Aorta (tissue), 5 donors: Measurements from ENCODE around the gene TNF. TPM values are rescaled to one million over a fixed set of nuclear protein-coding genes. Genes with fewer than 3 reads are reported as not detected.

Experiments used
- ATAC-seq: fragments of 200-7000 bp; cut with Tn5 transposase; one replicate; pipeline ENCODE4 v1.9.1; 2022; ENCODE audit warnings: moderate library complexity; ENCODE audit not compliant: low FRiP score
- DNase-seq, 2 donors: peaks; one replicate each; pipeline ENCODE4 v3.0.0-alpha.2; 2020
- H3K27ac ChIP-seq, 2 donors: one replicate each; pipeline ENCODE4 v1.5.1; 2013; ENCODE audit warnings: low read length in 2 of 2, mild to moderate bottlenecking in 2 of 2, moderate library complexity in 2 of 2, control low read depth in 1 of 2, inconsistent platforms in 1 of 2, low read depth in 1 of 2
- H3K27me3 ChIP-seq, 2 donors: one replicate each; pipeline ENCODE4 v1.6.1; 2013; ENCODE audit warnings: control low read depth in 1 of 2, low read length in 1 of 2, mild to moderate bottlenecking in 1 of 2, moderate library complexity in 1 of 2; ENCODE audit not compliant: insufficient read depth in 2 of 2, control insufficient read depth in 1 of 2
- H3K36me3 ChIP-seq, 2 donors: one replicate each; pipeline ENCODE4 v1.6.1; 2013; ENCODE audit warnings: control low read depth in 1 of 2, low read length in 1 of 2, mild to moderate bottlenecking in 1 of 2; ENCODE audit not compliant: insufficient read depth in 2 of 2, control insufficient read depth in 1 of 2
- H3K4me1 ChIP-seq, 2 donors: one replicate each; pipeline ENCODE4 v1.6.1; 2013; ENCODE audit warnings: low read length in 2 of 2, control low read depth in 1 of 2, mild to moderate bottlenecking in 1 of 2, moderate library complexity in 1 of 2; ENCODE audit not compliant: insufficient read depth in 2 of 2, control insufficient read depth in 1 of 2
- H3K4me3 ChIP-seq, 2 donors: one replicate each; pipeline ENCODE4 v1.5.1; 2013; ENCODE audit warnings: low read length in 2 of 2, control low read depth in 1 of 2, mild to moderate bottlenecking in 1 of 2
- H3K9me3 ChIP-seq: one replicate; pipeline ENCODE4 v1.6.1; 2013; ENCODE audit warnings: mild to moderate bottlenecking, low read length; ENCODE audit not compliant: control insufficient read depth
- WGBS, 2 donors: extraction: QIAGEN DNeasy Blood & Tissue Kit; methylation state at CpG; one replicate each; pipeline ENCODE4 v1.1.7; 2013; 5-methylcytosine and 5-hydroxymethylcytosine counted together
- intact Hi-C, 2 donors: fragments of 100-400 bp; cut with DNase I; formaldehyde crosslinking; loops; one replicate each; pipeline versions ENCODE4 v1.14.2 to v1.15.0; 2022
- polyA plus RNA-seq, 2 donors: library from polyadenylated mRNA; stranded (reverse); fragments of 200-250 nt; gene quantifications; one replicate each; pipeline ENCODE4 v1.2.3, GENCODE V29; 2013
- total RNA-seq, 2 donors: library from RNA; stranded (reverse); fragmentation: NEBNext Ultra II Directional; extraction: Animal tissue kit (Norgen Biotek cat#: 25700); gene quantifications; one replicate each; pipeline ENCODE4 v1.2.1, GENCODE V29; 2021
- donor health status: healthy with polysubstance abuse.
- donor health status: Bipolar disorder and iron deficiency.
- donor health status: DM: no; HTN: no; CAD: no.
- donor health status: DM: no; HTN: no; CAD: no.
- donor health status: DM: yes; HTN: yes; CAD: no.

The TNF gene
- total and polyA plus RNA-seq, 4 donors: 0.23 to 1.9 (median 0.96) TPM

DNA sequence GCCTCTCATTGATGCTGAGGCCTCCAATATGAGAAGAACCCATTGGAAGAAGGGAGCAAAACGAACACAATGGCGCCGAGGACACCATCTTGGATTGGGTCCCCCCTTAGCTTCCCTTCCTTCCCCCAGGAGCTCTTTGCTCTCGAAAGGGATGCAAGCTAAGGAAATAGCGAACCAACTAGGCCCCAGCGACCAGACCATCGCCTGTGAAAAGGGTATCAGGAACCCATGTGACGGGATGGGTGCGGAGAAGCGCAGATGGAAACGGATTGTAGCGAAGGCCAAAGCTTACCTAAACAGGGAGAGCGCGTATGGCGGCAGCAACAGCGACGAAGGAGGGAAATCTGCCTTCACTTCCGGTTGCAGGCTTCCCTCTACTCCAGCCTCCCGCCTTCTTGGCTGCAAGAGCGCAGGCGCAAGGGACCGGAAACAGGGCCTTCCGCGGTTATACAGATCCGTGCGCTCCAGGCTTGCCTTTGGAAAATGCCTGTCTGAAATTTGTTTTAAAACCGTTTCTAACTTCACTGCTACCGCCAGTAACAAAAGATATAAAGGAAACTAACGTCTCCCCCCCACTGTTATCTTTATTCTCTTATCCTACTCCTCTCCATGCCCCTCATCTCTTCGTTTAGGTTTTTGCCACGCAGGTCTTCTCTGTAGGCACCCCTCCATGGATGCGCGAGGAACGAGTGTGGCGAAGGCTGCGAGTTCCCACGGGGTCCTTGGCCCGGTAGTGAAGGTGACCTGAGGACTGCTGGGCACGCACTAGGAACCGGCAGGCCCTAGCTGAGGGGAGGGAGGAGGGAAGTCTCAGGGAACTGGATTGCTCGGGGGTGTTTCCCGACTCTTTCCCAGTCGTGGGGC is 33.5 kb upstream of the TNF start, which contains the start of gene DDX39B:
DDX39B (minus strand) TSS at position 346 of the 864 bp plus-strand sequence. CDS start 1,471 bp downstream, outside the sequence.
- peak within 1 kb of the TSS; percentile 77 to 78 for H3K4me3 ChIP-seq
- peaks cover 5 to 10% of the 10 kb centered on the region in 2 donors for H3K36me3 ChIP-seq
- peaks cover 3% of the 10 kb centered on the region in 2 donors for H3K4me1 ChIP-seq
- peak; percentile 97 for DNase-seq
- H3K9me3 ChIP-seq: no peaks in the 10 kb centered on the region
- intact Hi-C loops: loop anchor here in 1 of 2 donors (5.0 kb wide), 2 partner anchors 50 to 635 kb away; partner anchors contain the start of genes AGPAT1 and RNF5
- H3K27me3 ChIP-seq: no peaks in the 10 kb centered on the region
- ATAC-seq: peak; percentile 97
- 0% methylated on average over 39 to 43 of the region's 43 CpGs for WGBS, 2 donors
- H3K27ac ChIP-seq: peak within 1 kb of the TSS; percentile 47 to 94

GRCh38 chr6:31543639-31544038 is 31.7 kb upstream of the TNF start:
- no peak overlapping the region for H3K4me3 ChIP-seq
- intact Hi-C loops: loop anchor here in 1 of 2 donors (5.0 kb wide), 2 partner anchors 51 to 634 kb away; partner anchors contain the start of genes AGPAT1 and RNF5
- H3K36me3 ChIP-seq: peaks cover 2 to 7% of the 10 kb centered on the region in 2 donors
- H3K27ac ChIP-seq: no peak overlapping the region
- no peaks in the 10 kb centered on the region for H3K27me3 ChIP-seq
- DNase-seq (no peak), ATAC-seq (no peak)
- H3K4me1 ChIP-seq: peaks cover 3% of the 10 kb centered on the region in 2 donors
- WGBS, 2 donors: 89 to 90% methylated on average over 6 of the region's 6 CpGs
- no peaks in the 10 kb centered on the region for H3K9me3 ChIP-seq

GRCh38 chr6:31544676-31545075 is 30.7 kb upstream of the TNF start:
- intact Hi-C loops: loop anchor here in 1 of 2 donors (5.0 kb wide), 2 partner anchors 52 to 633 kb away; partner anchors contain the start of genes AGPAT1 and RNF5
- ATAC-seq (no peak), DNase-seq (no peak)
- Histone ChIP-seq H3K9me3 (no peaks in the 10 kb centered on the region), H3K27me3 (no peaks in the 10 kb centered on the region), H3K4me1 (peaks cover 2 to 3% of the 10 kb centered on the region in 2 donors), H3K27ac (no peak overlapping the region), H3K4me3 (no peak overlapping the region), H3K36me3 (no peaks in the 10 kb centered on the region)
- WGBS, 2 donors: 59 to 64% methylated on average over 2 of the region's 2 CpGs

GRCh38 chr6:31545291-31545690 is 30.1 kb upstream of the TNF start:
- intact Hi-C loops: no loop called here
- no peak for DNase-seq
- Histone ChIP-seq H3K27me3 (no peaks in the 10 kb centered on the region), H3K4me1 (peaks cover 2 to 3% of the 10 kb centered on the region in 2 donors), H3K36me3 (no peaks in the 10 kb centered on the region), H3K27ac (no peak overlapping the region), H3K9me3 (no peaks in the 10 kb centered on the region), H3K4me3 (no peak overlapping the region)
- WGBS, 2 donors: 64 to 72% methylated on average over 7 of the region's 7 CpGs
- ATAC-seq: no peak

DNA sequence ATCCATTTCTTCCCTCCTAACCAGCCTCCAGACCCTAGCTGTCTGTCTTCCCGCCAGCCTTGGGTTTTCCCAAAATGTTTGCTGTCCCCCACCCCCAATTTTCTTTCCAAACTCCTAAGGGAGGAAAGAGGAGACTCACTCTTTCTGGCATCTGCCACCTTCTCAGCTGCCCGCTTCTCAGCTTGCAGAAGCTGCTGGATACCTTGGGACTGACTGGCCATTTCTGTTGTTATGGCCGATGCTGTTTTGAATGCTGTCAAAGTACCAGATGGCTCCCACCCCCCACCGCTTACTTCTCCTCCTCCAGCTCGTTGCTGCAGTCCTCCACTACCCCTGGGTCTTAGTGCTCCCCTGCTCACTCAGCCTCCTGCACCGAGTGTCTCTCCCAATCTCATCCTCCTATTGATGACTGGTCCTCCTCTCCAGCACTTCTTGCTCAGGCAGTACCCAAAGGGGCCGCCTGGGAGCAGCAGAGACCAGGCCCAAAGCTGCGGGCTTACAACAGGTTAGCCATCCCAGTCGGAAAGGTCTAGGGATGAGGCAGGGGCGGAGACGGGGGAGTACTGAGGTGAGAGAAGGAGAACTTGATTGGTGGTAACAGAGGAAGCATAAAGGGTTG is 28.9 kb upstream of the TNF start, which contains the start of gene ATP6V1G2:
ATP6V1G2 (minus strand) TSS at position 270 of the 619 bp plus-strand sequence; CDS start at position 221, 49 bp downstream.
- Histone ChIP-seq H3K36me3 (no peaks in the 10 kb centered on the region), H3K9me3 (no peaks in the 10 kb centered on the region), H3K27ac (peak within 1 kb of the TSS in 1 of 2 donors; percentile 31), H3K4me3 (peak within 1 kb of the TSS; percentile 14 to 22), H3K4me1 (no peaks in the 10 kb centered on the region), H3K27me3 (no peaks in the 10 kb centered on the region)
- intact Hi-C loops: loop anchor here (1.0 to 2.0 kb wide), 3 partner anchors 34 to 53 kb away; no protein-coding TSS in a partner anchor
- ATAC-seq (peak; percentile 90), DNase-seq (peak; percentile 88 to 94)
- WGBS, 2 donors: 5 to 6% methylated on average over 11 of the region's 11 CpGs

- 0 to 1% methylated on average over 25 of the region's 25 CpGs for WGBS, 2 donors
- H3K36me3 ChIP-seq: no peaks in the 10 kb centered on the region
- DNase-seq (peak; percentile 97), ATAC-seq (peak; percentile 97)
- peak within 1 kb of the TSS; percentile 14 to 59 for H3K4me3 ChIP-seq
- no peaks in the 10 kb centered on the region for H3K27me3 ChIP-seq
- H3K4me1 ChIP-seq: no peaks in the 10 kb centered on the region
- no peaks in the 10 kb centered on the region for H3K9me3 ChIP-seq
- intact Hi-C loops: loop anchor here (1.0 to 2.0 kb wide), 3 partner anchors 34 to 52 kb away; no protein-coding TSS in a partner anchor
- H3K27ac ChIP-seq: peak within 1 kb of the TSS in 1 of 2 donors; percentile 31
Measured at GRCh38 chr6:31546958-31547726, 28.2 kb upstream of the TNF start, which contains the start of gene NFKBIL1. NFKBIL1 (plus strand) TSS chr6:31547608; CDS start chr6:31547695, 87 bp downstream.

DNA sequence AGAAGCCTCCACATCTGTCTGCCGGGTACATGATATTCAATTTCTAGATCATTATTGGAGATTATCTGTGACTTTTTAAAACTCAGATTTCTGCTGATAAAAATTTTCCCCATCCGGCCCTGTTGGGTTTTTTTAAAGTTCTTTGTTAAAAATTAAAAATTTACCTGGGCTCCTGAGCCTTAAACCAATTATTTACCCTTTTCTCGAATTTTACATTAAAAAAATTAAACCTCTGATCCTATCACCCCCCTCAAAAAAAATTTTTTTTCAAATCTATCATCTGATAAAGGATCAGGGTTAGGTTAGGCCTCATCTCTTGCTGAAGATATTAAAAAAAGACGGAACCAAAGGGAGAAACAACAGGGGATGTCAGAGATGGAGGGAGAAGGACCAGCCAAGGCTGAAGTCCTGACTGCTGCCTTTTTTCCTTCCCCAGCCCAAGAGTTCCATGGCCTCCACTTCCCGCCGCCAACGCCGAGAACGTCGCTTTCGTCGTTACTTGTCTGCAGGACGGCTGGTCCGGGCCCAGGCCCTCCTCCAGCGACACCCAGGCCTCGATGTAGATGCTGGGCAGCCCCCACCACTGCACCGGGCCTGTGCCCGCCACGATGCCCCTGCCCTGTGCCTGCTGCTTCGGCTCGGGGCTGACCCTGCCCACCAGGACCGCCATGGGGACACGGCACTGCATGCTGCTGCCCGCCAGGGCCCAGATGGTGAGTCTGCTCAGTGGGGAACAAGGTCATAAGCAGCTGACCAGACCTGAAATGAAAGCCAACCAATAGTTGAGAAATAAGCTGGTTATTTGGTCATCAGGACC is 27.4 kb upstream of the TNF start:
- Histone ChIP-seq H3K27ac (peak overlapping the region in 1 of 2 donors; percentile 31), H3K36me3 (no peaks in the 10 kb centered on the region), H3K4me1 (no peaks in the 10 kb centered on the region), H3K27me3 (no peaks in the 10 kb centered on the region), H3K9me3 (no peaks in the 10 kb centered on the region), H3K4me3 (peak overlapping the region in 1 of 2 donors; percentile 59)
- ATAC-seq (no peak), DNase-seq (peak in 1 of 2 donors; percentile 79)
- 75 to 77% methylated on average over 24 of the region's 24 CpGs for WGBS, 2 donors
- intact Hi-C loops: loop anchor here (2.0 kb wide), 1 partner anchor 33 kb away; no protein-coding TSS in a partner anchor
